ENCODE data around the gene POMGNT1. TPM values are rescaled to one million over a fixed set of nuclear protein-coding genes. Genes with fewer than 3 reads are reported as not detected.

POMGNT1 gene
- total and polyA plus RNA-seq, 7 donors: 63.1 to 100 (median 81.1) TPM

- no peak for DNase-seq
- no peak overlapping the region for H3K27ac ChIP-seq
- no peak overlapping the region for H3K4me3 ChIP-seq
- peaks cover 18% of the 10 kb centered on the region for H3K4me1 ChIP-seq
- no peak for ATAC-seq
- H3K9me3 ChIP-seq: no peaks in the 10 kb centered on the region
- intact Hi-C loops (cut with DNase I): no loop called here
- H3K27me3 ChIP-seq (ENCODE audit: insufficient read depth in 3 of 3, low read length in 2 of 3): no peaks in the 10 kb centered on the region
- TF ChIP-seq CTCF (IDR thresholded peaks at IDR 0.05): no peak
- 82 to 92% (median 87%) methylated on average over 2 of the region's 2 CpGs for WGBS, 3 donors
- H3K36me3 ChIP-seq (ENCODE audit: insufficient read depth in 1 of 2, low read depth in 1 of 2): peaks cover 0 to 40% of the 10 kb centered on the region in 2 donors
Observed at GRCh38 chr1:46186076-46186475, 12.2 kb downstream of the POMGNT1 start.

GRCh38 chr1:46184920-46185658 lies 13.1 kb downstream of the POMGNT1 start:
- DNase-seq (no peak), ATAC-seq (no peak)
- Histone ChIP-seq H3K4me3 (no peak overlapping the region), H3K27ac (peak overlapping the region; percentile 83), H3K36me3 (ENCODE audit: insufficient read depth in 1 of 2, low read depth in 1 of 2) (peaks cover 0 to 30% of the 10 kb centered on the region in 2 donors), H3K27me3 (ENCODE audit: insufficient read depth in 3 of 3, low read length in 2 of 3) (no peaks in the 10 kb centered on the region), H3K9me3 (no peaks in the 10 kb centered on the region), H3K4me1 (peaks cover 18% of the 10 kb centered on the region)
- intact Hi-C loops (cut with DNase I): no loop called here
- no peak for TF ChIP-seq CTCF (IDR thresholded peaks at IDR 0.05)
- 64 to 68% (median 67%) methylated on average over 7 of the region's 7 CpGs for WGBS, 3 donors

- ATAC-seq: peak; percentile 9 to 21 (median 14)
- Histone ChIP-seq H3K27me3 (ENCODE audit: insufficient read depth in 3 of 3, low read length in 2 of 3) (no peaks in the 10 kb centered on the region), H3K4me3 (no peak overlapping the region), H3K9me3 (no peaks in the 10 kb centered on the region), H3K27ac (peak overlapping the region; percentile 83), H3K4me1 (peaks cover 25% of the 10 kb centered on the region), H3K36me3 (ENCODE audit: insufficient read depth in 1 of 2, low read depth in 1 of 2) (peaks cover 0 to 21% of the 10 kb centered on the region in 2 donors)
- 68 to 73% (median 69%) methylated on average over 12 of the region's 12 CpGs for WGBS, 3 donors
- intact Hi-C loops (cut with DNase I): loop anchor here in 1 of 2 donors (2.0 kb wide), 2 partner anchors 39 to 51 kb away; partner anchors contain the start of gene PIK3R3
- no peak for TF ChIP-seq CTCF (IDR thresholded peaks at IDR 0.05)
- DNase-seq: no peak
Observed at GRCh38 chr1:46183926-46184557, 14.2 kb downstream of the POMGNT1 start.

GRCh38 chr1:46183079-46183847 lies 15.0 kb downstream of the POMGNT1 start:
- peak overlapping the region; percentile 83 for H3K27ac ChIP-seq
- H3K4me1 ChIP-seq: peaks cover 27% of the 10 kb centered on the region
- H3K27me3 ChIP-seq (ENCODE audit: insufficient read depth in 3 of 3, low read length in 2 of 3): no peaks in the 10 kb centered on the region

More at GRCh38 chr1:46183079-46183847, 15.0 kb downstream of the POMGNT1 start:
- DNase-seq: peak; percentile 81 to 94
- Histone ChIP-seq H3K9me3 (no peaks in the 10 kb centered on the region), H3K4me3 (no peak overlapping the region), H3K36me3 (ENCODE audit: insufficient read depth in 1 of 2, low read depth in 1 of 2) (peaks cover 0 to 13% of the 10 kb centered on the region in 2 donors)
- WGBS, 3 donors: 28 to 34% (median 31%) methylated on average over 8 of the region's 8 CpGs
- ATAC-seq: peak; percentile 83 to 86 (median 86)
- intact Hi-C loops (cut with DNase I): loop anchor here in 1 of 2 donors (2.0 kb wide), 2 partner anchors 40 to 50 kb away; partner anchors contain the start of gene PIK3R3
- no peak for TF ChIP-seq CTCF (IDR thresholded peaks at IDR 0.05)
